Measurements from ENCODE around the gene PKP3. TPM values are rescaled to one million over a fixed set of nuclear protein-coding genes. Genes with fewer than 3 reads are reported as not detected.
A peak's percentile ranks its signal among the peaks of the same experiment; 100 is the strongest.
"Not testable (repeated sequence)": the region's sequence is repeated elsewhere in the genome, so short reads cannot be mapped to it uniquely, and the experiment has no call there.

Gene PKP3
- total RNA-seq, 1 donor from 2014 or later, result 20.6 TPM

DNA sequence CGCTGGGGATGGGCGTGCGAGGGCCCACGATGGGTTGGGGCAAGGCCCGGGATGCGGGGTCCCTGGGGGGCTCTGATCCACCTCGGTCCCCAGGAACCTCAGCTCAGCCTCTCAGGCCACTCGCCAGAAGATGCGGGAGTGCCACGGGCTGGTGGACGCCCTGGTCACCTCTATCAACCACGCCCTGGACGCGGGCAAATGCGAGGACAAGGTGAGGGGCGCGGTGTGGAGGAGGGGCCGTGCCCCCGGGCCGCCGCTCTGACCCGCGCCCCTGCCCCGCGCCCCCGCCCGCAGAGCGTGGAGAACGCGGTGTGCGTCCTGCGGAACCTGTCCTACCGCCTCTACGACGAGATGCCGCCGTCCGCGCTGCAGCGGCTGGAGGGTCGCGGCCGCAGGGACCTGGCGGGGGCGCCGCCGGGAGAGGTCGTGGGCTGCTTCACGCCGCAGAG lies 6.3 kb downstream of the PKP3 start:
- DNase-seq (ENCODE audit: low read depth), result no peak
- no peak overlapping the region for H3K4me3 ChIP-seq (ENCODE audit: low read depth, low read length)
- TF ChIP-seq, protein P1, sequence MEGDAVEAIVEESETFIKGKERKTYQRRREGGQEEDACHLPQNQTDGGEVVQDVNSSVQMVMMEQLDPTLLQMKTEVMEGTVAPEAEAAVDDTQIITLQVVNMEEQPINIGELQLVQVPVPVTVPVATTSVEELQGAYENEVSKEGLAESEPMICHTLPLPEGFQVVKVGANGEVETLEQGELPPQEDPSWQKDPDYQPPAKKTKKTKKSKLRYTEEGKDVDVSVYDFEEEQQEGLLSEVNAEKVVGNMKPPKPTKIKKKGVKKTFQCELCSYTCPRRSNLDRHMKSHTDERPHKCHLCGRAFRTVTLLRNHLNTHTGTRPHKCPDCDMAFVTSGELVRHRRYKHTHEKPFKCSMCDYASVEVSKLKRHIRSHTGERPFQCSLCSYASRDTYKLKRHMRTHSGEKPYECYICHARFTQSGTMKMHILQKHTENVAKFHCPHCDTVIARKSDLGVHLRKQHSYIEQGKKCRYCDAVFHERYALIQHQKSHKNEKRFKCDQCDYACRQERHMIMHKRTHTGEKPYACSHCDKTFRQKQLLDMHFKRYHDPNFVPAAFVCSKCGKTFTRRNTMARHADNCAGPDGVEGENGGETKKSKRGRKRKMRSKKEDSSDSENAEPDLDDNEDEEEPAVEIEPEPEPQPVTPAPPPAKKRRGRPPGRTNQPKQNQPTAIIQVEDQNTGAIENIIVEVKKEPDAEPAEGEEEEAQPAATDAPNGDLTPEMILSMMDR (conservative IDR thresholded peaks at IDR 0.05; ENCODE audit: low read depth, low read length), result no peak

DNA sequence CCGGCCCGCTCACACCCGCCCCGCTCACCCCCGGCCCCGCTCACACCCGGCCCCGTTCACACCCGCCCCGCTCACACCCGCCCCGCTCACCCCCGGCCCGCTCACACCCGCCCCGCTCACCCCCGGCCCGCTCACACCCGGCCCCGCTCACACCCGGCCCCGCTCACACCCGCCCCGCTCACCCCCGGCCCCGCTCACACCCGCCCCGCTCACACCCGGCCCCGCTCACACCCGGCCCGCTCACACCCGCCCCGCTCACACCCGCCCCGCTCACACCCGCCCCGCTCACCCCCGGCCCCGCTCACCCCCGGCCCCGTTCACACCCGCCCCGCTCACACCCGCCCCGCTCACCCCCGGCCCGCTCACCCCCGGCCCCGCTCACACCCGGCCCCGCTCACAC lies 7.2 kb downstream of the PKP3 start:
- not testable (repeated sequence) for H3K4me3 ChIP-seq (ENCODE audit: low read depth, low read length); DNase-seq (ENCODE audit: low read depth)

DNA sequence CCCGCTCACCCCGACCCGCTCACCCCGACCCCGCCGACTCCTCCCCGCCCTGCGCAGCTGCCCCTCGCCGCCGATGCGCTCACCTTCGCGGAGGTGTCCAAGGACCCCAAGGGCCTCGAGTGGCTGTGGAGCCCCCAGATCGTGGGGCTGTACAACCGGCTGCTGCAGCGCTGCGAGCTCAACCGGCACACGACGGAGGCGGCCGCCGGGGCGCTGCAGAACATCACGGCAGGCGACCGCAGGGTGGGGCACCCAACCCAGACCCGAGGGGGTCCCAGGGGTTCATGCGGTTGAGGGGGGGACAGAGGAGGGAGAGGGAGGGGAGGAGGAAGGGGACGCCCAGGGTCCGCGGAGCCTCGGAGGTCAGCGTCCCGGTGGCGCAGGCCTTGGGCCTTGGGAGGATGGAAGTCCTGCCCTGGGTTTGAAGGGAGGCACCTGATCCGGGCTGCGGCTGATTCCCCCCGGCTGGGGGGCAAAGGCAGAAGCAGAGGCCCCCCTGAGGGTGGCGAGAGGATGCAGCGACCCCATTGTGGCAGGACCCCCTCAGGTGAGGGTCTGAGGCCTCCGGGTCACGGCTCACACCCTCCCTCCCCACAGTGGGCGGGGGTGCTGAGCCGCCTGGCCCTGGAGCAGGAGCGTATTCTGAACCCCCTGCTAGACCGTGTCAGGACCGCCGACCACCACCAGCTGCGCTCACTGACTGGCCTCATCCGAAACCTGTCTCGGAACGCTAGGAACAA lies 9.2 kb downstream of the PKP3 start:
- no peak for DNase-seq (ENCODE audit: low read depth)
- H3K4me3 ChIP-seq (ENCODE audit: low read depth, low read length), result no peak overlapping the region
- TF ChIP-seq, protein P1 (conservative IDR thresholded peaks at IDR 0.05; ENCODE audit: low read depth, low read length), result no peak

DNA sequence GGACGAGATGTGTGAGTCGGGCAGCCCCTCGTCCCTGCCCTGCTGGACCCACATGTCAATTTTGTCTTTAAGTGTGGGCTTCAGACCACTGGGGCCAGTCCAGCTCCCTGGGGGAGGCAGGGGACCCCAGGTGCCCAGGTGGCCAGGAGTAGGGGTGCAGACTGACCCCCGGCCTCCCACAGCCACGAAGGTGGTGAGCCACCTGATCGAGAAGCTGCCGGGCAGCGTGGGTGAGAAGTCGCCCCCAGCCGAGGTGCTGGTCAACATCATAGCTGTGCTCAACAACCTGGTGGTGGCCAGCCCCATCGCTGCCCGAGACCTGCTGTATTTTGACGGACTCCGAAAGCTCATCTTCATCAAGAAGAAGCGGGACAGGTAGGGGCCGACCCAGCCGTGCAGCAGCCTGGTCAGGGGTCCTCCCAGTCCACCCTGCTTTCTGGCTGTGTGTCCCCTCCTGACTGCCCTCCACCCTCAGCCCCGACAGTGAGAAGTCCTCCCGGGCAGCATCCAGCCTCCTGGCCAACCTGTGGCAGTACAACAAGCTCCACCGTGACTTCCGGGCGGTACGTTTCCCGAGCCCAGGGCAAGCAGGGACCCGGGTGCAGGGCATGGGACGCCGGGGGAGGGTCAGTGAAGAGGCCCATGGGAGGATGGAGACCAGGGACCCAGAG lies 9.9 kb downstream of the PKP3 start:
- no peak for DNase-seq (ENCODE audit: low read depth)
- H3K4me3 ChIP-seq (ENCODE audit: low read depth, low read length), result no peak overlapping the region
- TF ChIP-seq, protein P1 (conservative IDR thresholded peaks at IDR 0.05; ENCODE audit: low read depth, low read length), result no peak

DNA sequence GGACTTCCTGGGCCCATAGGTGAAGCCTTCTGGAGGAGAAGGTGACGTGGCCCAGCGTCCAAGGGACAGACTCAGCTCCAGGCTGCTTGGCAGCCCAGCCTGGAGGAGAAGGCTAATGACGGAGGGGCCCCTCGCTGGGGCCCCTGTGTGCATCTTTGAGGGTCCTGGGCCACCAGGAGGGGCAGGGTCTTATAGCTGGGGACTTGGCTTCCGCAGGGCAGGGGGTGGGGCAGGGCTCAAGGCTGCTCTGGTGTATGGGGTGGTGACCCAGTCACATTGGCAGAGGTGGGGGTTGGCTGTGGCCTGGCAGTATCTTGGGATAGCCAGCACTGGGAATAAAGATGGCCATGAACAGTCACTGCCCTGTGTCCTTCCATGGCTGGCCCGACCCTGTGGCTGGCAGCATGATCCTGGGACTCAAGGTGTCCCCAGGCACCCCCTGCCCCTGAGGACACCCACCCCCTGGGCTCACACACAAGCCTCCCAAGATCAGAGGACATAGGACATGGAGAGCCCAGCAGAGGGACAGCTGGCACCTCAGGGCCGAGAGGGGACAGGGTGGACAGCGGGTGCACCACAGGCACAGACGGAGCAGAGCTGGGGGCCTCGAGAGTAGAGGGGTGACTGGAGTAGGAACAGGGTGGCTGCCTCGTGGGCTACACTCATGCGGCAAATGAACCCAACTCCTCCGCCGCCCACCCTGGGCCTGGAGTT lies 10.7 kb downstream of the PKP3 start:
- H3K4me3 ChIP-seq (ENCODE audit: low read depth, low read length), result no peak overlapping the region

DNA sequence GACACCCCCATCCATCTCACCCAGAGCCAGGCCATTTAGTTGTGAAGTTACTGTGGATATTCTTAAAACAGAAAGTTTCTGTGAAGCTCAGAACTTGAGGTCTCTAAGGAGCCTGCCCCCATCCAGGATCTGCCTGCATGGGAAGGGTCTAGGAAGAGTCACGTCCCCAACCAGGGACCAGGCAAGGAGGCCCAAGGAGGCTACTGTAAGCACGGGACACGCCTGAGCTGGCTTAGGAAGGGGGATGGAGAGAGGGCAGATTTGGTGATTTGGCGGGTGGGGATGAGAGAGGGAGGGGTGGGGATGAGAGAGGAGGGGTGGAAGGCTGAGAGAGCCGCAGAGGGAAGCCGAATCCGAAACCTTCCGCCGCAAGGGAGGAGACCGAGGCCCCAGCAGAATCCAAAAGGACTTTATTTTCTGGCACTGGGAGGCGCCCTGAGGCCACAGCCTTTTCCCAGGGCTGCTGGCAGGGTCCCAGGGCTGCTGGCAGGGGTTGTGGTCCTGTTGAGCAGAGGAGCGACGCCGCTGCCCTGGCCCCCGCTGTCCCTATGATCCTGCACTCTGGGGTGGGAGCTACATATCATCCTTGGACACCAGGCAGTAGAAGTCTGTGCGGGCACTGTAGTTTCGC lies 11.4 kb downstream of the PKP3 start:
- TF ChIP-seq, protein P1 (conservative IDR thresholded peaks at IDR 0.05; ENCODE audit: low read depth, low read length), result peak; percentile 4
- DNase-seq (ENCODE audit: low read depth), result no peak
- peak overlapping the region; percentile 71 for H3K4me3 ChIP-seq (ENCODE audit: low read depth, low read length)

More for the DNA sequence above, 10.7 kb downstream of the PKP3 start:
- DNase-seq (ENCODE audit: low read depth), result no peak
- TF ChIP-seq, protein P1 (conservative IDR thresholded peaks at IDR 0.05; ENCODE audit: low read depth, low read length), result no peak
